ENCODE measurements around the gene METTL16. TPM values are rescaled to one million over a fixed set of nuclear protein-coding genes. Genes with fewer than 3 reads are reported as not detected.

Gene METTL16
- total and polyA plus RNA-seq, 2 of the 4 experiments (the other 2 are of a cell fraction) = 11.8 to 15.4 TPM

DNA sequence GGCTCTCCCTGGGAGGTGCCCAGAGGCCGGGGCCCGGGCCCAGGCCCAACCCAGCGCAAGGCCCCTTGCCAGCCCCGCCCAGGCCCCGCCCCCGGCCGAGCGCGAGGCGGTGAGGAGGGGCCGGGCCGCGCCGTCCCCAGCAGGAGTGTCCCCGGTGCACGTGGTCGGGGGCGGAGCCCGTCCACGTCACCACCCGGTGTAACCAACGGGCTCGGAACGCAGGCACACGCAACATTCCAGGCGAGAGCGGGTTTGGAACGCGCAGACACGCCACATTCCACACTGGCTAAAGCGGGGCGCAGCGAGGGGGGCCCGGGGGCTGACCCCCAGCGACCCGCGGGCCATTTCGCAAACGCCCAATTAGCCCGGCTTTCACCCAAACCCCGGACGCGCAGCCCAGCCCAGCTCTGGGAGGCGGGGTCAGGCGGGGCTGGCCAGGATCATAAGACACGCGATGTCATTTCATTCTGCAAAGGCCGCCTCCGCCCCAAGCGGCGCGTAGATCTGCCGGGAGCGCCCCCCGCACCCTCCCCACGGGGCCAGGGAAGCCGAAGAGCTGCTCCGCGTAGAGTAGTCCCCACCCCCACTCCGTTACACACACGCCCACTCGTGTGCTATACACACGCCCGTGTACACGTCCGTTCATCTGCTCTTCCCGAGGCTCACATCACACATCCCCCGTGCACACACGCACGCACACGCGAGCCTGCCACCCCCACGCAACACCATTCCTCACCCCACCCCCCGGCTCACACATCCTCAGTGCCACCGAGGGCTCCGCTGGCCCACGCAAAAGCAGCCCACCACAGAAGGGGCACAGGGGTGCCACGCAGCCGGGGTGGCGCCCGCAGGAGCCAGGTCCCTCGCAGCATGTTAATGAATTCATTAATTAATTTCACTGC, 111.9 kb downstream of the METTL16 start:
- Histone ChIP-seq H3K4me3 (ENCODE audit: insufficient read depth, low read depth, low read length) (peak overlapping the region; percentile 83), H2BK120ac (ENCODE audit: low read depth, low read length) (peak overlapping the region; percentile 37; the same call in 1 of the 2 replicates), H3K23ac (ENCODE audit: low read depth, low read length) (peak overlapping the region; percentile 97), H2BK15ac (ENCODE audit: low read depth, low read length) (peak overlapping the region; percentile 89; the same call in 2 of the 3 replicates), H2BK5ac (ENCODE audit: low read depth, low read length, poor library complexity, severe bottlenecking) (peak overlapping the region; percentile 91), H4K5ac (ENCODE audit: low read depth, low read length) (peak overlapping the region; percentile 51), H3K9me1 (ENCODE audit: insufficient read depth, low read length) (peaks cover 28% of the 10 kb centered on the region), H3K4me2 (ENCODE audit: low read depth, low read length) (peak overlapping the region; percentile 92), H2AFZ (replicated peaks; ENCODE audit: low read length, poor library complexity) (peak overlapping the region; percentile 95), H2AK5ac (ENCODE audit: low read depth, low read length) (peak overlapping the region; percentile 95), H3K36me3 (ENCODE audit: control insufficient read depth, insufficient read depth, low read length) (no peaks in the 10 kb centered on the region), H4K8ac (ENCODE audit: low read depth in 2 of 2, low read length in 2 of 2) (peak overlapping the region; percentile 94 to 95), H3K27ac (ENCODE audit: insufficient read depth, low read length) (peak overlapping the region; percentile 97), H2BK20ac (ENCODE audit: low read depth, low read length) (peak overlapping the region; percentile 4; the same call in 1 of the 2 replicates), H3K79me1 (ENCODE audit: low read depth in 1 of 2, low read length in 2 of 2) (peaks cover 13 to 65% of the 10 kb centered on the region in 2 experiments; a peak in 3 of 4 replicates), H2AK9ac (replicated peaks; ENCODE audit: low read depth, low read length, poor library complexity) (peak overlapping the region; percentile 100), H3K9me3 (ENCODE audit: control insufficient read depth, insufficient read depth, low read length) (no peaks in the 10 kb centered on the region), H3K4ac (ENCODE audit: low read depth, low read length) (peak overlapping the region; percentile 97), H3K4me1 (ENCODE audit: control insufficient read depth, insufficient read depth, low read length) (peaks cover 40% of the 10 kb centered on the region), H4K20me1 (ENCODE audit: insufficient read depth, low read length) (peaks cover 27% of the 10 kb centered on the region), H3K27me3 (ENCODE audit: control insufficient read depth, insufficient read depth, low read length) (no peaks in the 10 kb centered on the region), H3K14ac (replicated peaks; ENCODE audit: low read depth, low read length) (peak overlapping the region; percentile 85), H3K9ac (ENCODE audit: low read depth, low read length) (peak overlapping the region; percentile 91), H4K91ac (ENCODE audit: insufficient read depth, low read depth, low read length) (peak overlapping the region; percentile 96), H3K56ac (ENCODE audit: extremely low read depth, insufficient read depth, low read length) (peak overlapping the region; percentile 58), H3K18ac (ENCODE audit: low read depth, low read length) (peak overlapping the region; percentile 63)
- dilution Hi-C loops (cut with HindIII; ENCODE audit: low sequenced_read_pairs, unreplicated experiment) (no loop called here), intact Hi-C loops (cut with micrococcal nuclease) (no loop called here), in situ Hi-C loops (cut with MboI; ENCODE audit: low sequenced_read_pairs) (no loop called here)
- CTCF ChIA-PET = interaction anchor here (0.7 to 1.6 kb wide), 2 partner anchors 17 to 284 kb away, joined by 3 read pairs; no protein-coding TSS in a partner anchor
- ATAC-seq (ENCODE audit: low read depth) (peak; percentile 47), DNase-seq (peak; percentile 94)
- POLR2A ChIA-PET (ENCODE audit: unreplicated experiment) = interaction anchor here (0.7 kb wide), 1 partner anchor 522 kb away, joined by 4 read pairs; no protein-coding TSS in a partner anchor
- BruUV-seq (replicated peaks) = no TSS peak
- WGBS, 2 experiments (ENCODE audit: extremely low coverage in 2 of 2, insufficient read length in 1 of 2) = 0% methylated on average over 36 of the region's 82 CpGs; no CpG with 5 or more reads in 1 of the 2 experiments
- 0 out of 2 replicates have a peak, but pooled peaks have one; percentile 5 for TF ChIP-seq NFE2L2 (IDR thresholded peaks at IDR 0.05; ENCODE audit: low read depth, low read length)
- no peak; the same call in 1 of the 2 replicates for TF ChIP-seq SMC3 (IDR thresholded peaks at IDR 0.05; ENCODE audit: low read depth, low read length)
- peak; percentile 89 for TF ChIP-seq USF2 (IDR thresholded peaks at IDR 0.05; ENCODE audit: low read depth, low read length)
- TF ChIP-seq MXI1 (IDR thresholded peaks at IDR 0.05; ENCODE audit: borderline replicate concordance, low read depth, low read length) = peak; percentile 95
- no peak for TF ChIP-seq RCOR1 (IDR thresholded peaks at IDR 0.05; ENCODE audit: insufficient replicate concordance, low read length)
- peak; percentile 94 for TF ChIP-seq MAZ (IDR thresholded peaks at IDR 0.05; ENCODE audit: borderline replicate concordance, low read depth, low read length)
- TF ChIP-seq CHD1 (IDR thresholded peaks at IDR 0.05; ENCODE audit: low read depth, low read length) = no peak
- TF ChIP-seq CEBPB (IDR thresholded peaks at IDR 0.05; ENCODE audit: low read depth, low read length) = peak; percentile 85
- no peak for TF ChIP-seq MAFK (IDR thresholded peaks at IDR 0.05; ENCODE audit: low read depth, low read length)
- TF ChIP-seq RAD21 (IDR thresholded peaks at IDR 0.05; ENCODE audit: low read length) = no peak
- TF ChIP-seq RFX5 (IDR thresholded peaks at IDR 0.05; ENCODE audit: low read depth, low read length) = no peak
- peak; percentile 89 for TF ChIP-seq POLR2A (IDR thresholded peaks at IDR 0.05; ENCODE audit: low read depth, low read length)
- TF ChIP-seq, protein P1, sequence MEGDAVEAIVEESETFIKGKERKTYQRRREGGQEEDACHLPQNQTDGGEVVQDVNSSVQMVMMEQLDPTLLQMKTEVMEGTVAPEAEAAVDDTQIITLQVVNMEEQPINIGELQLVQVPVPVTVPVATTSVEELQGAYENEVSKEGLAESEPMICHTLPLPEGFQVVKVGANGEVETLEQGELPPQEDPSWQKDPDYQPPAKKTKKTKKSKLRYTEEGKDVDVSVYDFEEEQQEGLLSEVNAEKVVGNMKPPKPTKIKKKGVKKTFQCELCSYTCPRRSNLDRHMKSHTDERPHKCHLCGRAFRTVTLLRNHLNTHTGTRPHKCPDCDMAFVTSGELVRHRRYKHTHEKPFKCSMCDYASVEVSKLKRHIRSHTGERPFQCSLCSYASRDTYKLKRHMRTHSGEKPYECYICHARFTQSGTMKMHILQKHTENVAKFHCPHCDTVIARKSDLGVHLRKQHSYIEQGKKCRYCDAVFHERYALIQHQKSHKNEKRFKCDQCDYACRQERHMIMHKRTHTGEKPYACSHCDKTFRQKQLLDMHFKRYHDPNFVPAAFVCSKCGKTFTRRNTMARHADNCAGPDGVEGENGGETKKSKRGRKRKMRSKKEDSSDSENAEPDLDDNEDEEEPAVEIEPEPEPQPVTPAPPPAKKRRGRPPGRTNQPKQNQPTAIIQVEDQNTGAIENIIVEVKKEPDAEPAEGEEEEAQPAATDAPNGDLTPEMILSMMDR (conservative IDR thresholded peaks at IDR 0.05; ENCODE audit: low read depth, low read length) = no peak
- TF ChIP-seq FOS (IDR thresholded peaks at IDR 0.05; ENCODE audit: low read depth, low read length) = no peak
- peak; percentile 84 for TF ChIP-seq BHLHE40 (IDR thresholded peaks at IDR 0.05; ENCODE audit: low read depth, low read length)
